IPS-11a (cell line): ENCODE results near the gene IGFBP6.

Experiments
- H3K4me3 ChIP-seq: one replicate; pipeline ENCODE4 v1.5.1; 2013; ENCODE audit warnings: low read depth, low read length, control low read depth

The IGFBP6 gene

GRCh38 chr12:53115112-53115890 lies 17.8 kb downstream of the IGFBP6 start:
- no peak overlapping the region for H3K4me3 ChIP-seq

GRCh38 chr12:53115891-53116648 lies 18.6 kb downstream of the IGFBP6 start:
- H3K4me3 ChIP-seq: no peak overlapping the region

GRCh38 chr12:53118751-53119300 lies 21.4 kb downstream of the IGFBP6 start:
- no peak overlapping the region for H3K4me3 ChIP-seq

DNA sequence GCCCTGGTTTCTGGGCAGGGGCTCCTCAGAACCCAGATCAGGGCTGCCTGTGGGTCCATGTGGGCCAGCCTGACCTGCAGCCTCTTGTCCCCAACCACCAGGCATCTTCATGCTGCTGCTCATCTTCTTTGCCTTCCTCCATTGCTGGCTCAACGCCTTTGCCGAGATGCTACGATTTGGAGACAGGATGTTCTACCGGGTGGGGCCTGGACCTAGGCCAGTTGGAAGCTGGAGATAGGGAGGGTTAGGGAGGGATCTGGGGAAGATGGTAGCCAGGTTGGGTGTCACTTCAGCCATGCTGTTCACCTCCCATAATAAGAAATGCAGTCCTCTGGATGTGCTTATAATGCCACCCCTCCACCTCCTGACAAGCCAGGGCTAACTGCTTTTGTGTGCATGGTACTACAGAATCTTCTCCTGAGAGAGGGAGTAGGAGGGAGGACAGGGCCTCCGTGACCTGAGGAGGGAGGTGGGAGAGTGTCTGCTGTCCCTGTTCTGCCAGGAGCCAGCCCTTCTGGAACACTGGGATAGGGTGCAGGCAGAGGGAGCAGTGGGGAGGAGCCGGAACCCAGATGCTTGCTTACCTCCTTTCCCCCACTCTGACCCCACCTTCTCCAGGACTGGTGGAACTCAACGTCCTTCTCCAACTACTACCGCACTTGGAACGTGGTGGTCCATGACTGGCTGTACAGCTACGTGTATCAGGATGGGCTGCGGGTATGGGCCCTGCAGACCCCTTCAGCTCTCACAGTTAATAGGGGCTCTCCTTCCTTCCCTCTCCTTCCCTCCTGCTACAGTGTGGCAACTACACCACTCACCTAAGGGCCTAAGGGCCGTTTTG lies 23.4 kb downstream of the IGFBP6 start:
- H3K4me3 ChIP-seq: no peak overlapping the region

- no peak overlapping the region for H3K4me3 ChIP-seq
Measured at GRCh38 chr12:53122961-53123468, 25.5 kb downstream of the IGFBP6 start.

DNA sequence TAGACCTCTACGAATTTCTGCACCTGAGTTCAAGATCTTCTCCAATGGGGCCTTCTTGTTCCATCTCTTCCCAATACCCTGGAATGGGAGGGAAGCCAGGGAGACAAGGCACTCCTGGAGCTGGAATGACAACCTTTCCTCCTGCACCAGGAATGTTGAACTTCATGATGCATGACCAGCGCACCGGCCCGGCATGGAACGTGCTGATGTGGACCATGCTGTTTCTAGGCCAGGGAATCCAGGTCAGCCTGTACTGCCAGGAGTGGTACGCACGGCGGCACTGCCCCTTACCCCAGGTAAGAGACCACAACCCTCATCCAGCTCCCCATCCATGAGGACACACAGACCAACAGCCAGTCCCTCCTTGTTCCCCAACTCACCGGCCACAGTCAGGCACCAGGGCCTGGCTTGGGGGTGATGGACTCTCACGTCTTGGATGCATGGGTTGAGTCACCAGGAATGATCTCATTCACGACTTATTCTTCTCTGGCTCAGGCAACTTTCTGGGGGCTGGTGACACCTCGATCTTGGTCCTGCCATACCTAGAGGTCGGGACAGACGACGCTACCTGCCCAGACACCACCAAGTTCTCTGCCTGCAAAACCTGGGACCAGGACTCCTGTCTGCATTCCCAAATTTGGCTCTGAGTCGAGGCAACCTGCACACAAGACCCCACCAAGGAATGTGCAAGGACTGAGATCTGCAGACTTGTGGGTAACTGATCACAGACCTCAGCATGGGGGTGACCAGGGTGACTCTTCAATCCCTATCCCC lies 26.3 kb downstream of the IGFBP6 start:
- no peak overlapping the region for H3K4me3 ChIP-seq

GRCh38 chr12:53124352-53124723 lies 26.9 kb downstream of the IGFBP6 start:
- H3K4me3 ChIP-seq: no peak overlapping the region

- no peak overlapping the region for H3K4me3 ChIP-seq
Measured at GRCh38 chr12:53127169-53127568, 29.7 kb downstream of the IGFBP6 start.

DNA sequence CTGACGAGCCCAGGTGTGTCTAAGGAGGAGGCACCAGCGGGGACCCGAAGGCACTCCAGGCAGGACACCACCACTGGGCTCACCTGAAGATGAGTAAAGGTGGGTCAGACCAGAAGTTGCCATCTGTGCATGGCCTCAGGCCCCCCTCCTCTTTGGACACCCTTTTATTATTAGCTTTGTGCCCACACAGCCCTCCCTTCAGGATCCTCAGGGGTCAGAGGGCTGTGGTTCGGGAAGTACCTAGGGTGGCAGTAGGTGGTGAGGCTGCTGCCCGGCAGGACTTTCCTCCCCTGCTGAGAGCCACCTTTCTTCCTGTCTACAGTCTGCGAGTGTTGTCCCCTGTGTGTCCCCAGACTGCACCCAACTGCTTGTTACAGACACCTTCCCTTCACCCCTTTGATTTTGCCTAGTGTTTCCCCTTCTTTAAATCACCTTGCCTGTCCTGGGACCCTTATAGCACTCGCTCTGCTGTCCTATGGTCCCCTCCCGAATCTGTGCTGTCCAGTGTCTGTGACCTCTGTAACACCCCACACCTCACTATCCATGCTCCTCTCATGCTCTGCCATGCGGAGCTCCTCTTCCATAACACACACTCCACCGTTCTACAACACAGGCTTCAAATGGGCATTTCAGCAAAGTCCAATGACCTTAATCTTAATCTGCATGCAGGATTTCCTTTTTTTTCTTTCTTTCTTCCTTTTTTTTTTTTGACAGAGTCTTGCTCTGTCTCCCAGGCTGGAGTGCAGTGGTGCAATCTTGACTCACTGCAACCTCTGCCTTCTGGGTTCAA lies 31.5 kb downstream of the IGFBP6 start:
- no peak overlapping the region for H3K4me3 ChIP-seq

DNA sequence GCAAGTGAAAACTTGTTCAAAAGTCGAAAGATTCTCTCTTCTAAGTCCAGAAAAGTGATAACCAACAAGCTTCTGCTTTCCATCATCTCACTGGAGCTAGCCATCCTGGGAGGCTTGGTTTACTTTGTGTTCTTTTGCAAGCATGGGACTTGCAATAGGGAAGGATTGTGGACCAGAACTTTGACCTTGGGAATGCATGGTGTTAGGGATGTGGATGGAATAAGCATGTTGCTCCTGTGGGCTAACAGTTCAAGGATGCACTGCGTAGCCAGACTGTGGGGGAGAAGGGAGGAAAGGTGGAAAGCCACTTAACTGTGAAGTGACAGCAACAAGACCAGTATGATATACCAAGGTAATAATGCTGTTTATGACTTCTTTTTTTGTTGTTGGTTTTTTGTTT lies 34.4 kb downstream of the IGFBP6 start:
- H3K4me3 ChIP-seq: no peak overlapping the region

DNA sequence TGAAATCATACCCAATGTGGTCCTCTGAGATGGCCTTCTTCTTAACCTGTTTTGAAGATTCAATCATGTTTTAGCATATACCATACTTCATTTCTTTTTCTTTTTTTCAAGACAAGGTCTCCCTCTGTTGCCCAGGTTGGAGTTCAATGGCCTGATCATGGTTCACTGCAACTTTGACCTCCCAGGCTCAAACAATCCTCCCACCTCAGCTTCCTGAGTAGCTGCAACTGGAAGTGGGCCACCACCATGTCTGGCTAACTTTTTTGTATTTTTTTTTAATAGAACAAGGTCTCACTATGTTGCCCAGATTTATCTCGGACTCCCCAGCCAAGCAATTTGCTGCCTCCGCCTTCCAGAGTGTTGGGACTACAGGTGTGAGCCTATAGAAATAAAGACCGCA lies 36.3 kb downstream of the IGFBP6 start:
- H3K4me3 ChIP-seq: no peak overlapping the region

DNA sequence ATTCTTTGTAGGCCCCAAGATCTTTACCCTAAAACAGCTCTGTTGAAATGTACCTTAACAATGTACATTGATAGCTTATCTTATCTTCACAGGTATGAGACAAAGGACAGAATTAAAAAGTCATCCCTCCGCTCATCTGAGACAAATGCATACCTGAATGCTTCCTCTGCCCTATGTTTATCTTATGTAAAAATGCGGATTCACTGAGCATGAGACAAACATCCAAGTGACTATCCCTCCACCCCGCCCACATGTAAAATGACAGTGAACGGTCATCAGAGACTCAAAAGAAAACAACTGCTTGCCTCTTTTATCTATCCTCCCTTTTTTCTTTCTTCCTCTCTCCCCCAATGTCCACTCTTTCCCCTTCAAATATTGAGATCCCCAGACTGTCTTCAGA lies 45.9 kb downstream of the IGFBP6 start:
- no peak overlapping the region for H3K4me3 ChIP-seq

DNA sequence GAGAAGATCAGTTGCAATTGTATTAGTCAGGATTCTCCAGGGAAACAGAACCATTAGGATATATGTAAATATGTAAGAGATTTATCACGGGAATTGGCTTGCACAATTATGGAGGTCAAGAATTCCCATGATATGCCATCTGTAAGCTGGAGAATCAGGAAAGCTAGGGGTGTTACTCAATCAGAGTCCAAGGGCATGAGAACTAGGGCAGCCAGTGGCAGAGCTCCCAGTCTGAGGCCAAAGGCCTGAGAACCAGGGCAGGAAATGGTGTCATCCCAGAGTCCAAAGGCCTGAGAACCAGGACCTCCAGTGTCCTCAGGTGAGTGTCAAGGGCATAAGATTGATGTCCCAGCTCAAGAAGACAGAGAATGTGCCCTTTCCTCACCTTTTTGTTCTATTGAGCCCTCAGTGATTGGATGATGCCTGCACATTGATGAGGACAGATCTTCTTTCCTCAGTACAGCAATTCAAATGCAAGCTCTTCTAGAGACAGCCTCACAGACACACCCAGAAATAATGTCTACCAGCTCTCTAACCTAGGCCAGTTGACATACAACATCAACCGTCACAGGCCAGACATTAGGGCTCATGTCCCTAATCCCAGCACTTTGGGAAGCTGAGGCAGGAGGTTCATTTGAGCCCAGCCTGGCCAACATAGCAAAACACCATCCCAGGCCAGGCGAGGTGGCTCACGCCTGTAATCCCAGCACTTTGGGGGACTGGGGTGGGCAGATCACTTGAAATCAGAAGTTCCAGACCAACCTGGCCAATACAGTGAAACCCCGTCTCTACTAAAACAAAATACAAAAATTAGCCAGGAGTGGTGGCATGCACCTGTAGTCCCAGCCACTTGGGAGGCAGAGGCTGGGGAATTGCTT lies 48.2 kb downstream of the IGFBP6 start:
- H3K4me3 ChIP-seq: no peak overlapping the region

GRCh38 chr12:53147181-53147580 lies 49.7 kb downstream of the IGFBP6 start:
- no peak overlapping the region for H3K4me3 ChIP-seq

GRCh38 chr12:53147653-53148052 lies 50.2 kb downstream of the IGFBP6 start:
- no peak overlapping the region for H3K4me3 ChIP-seq

GRCh38 chr12:53151039-53151438 lies 53.6 kb downstream of the IGFBP6 start:
- H3K4me3 ChIP-seq: no peak overlapping the region
